Breast epithelium (tissue), 4 donors: Measurements from ENCODE around the gene PKN1. TPM values are rescaled to one million over a fixed set of nuclear protein-coding genes. Genes with fewer than 3 reads are reported as not detected.
A peak's percentile ranks its signal among the peaks of the same experiment; 100 is the strongest.

Experiments used
- DNase-seq, 2 donors: peaks; one replicate each; pipeline ENCODE4 v3.0.0-alpha.2; 2019; ENCODE audit warnings: low spot score in 2 of 2
- H3K27ac ChIP-seq, 2 donors: fragments of 200-600 bp; sonication (generic) in 1 of 2; one replicate each; pipeline ENCODE4 v1.5.1; 2016 to 2019; ENCODE audit warnings: mild to moderate bottlenecking in 1 of 2
- H3K27me3 ChIP-seq, 2 donors: fragments of 200-600 bp; sonication (generic) in 1 of 2; one replicate each; pipeline versions ENCODE4 v1.5.1 to v1.6.0; 2017 to 2019; ENCODE audit warnings: control low read depth in 1 of 2, mild to moderate bottlenecking in 1 of 2
- H3K36me3 ChIP-seq: fragments of 200-600 bp; one replicate; pipeline ENCODE4 v1.5.1; 2019
- H3K4me1 ChIP-seq, 2 donors: fragments of 200-600 bp; sonication (generic); one replicate each; pipeline ENCODE4 v1.5.1; 2016 to 2019; ENCODE audit warnings: control low read depth in 1 of 2
- H3K4me3 ChIP-seq, 3 donors: fragments of 200-600 bp; sonication (generic); 1 replicate in 2 of 3; 2 replicates in 1 of 3; pipeline ENCODE4 v1.5.1; 2016 to 2019; ENCODE audit warnings: mild to moderate bottlenecking in 3 of 3, moderate library complexity in 2 of 3
- H3K9me3 ChIP-seq, 2 donors: fragments of 200-600 bp; sonication (generic) in 1 of 2; one replicate each; pipeline ENCODE4 v1.5.1; 2016 to 2019; ENCODE audit warnings: control low read depth in 1 of 2
- CTCF ChIP-seq, 3 donors: fragments of 450-650 bp; IDR thresholded peaks; one replicate each; pipeline ENCODE4 v1.5.1; 2016 to 2017; ENCODE audit warnings: antibody characterized with exemption in 3 of 3, mild to moderate bottlenecking in 3 of 3, moderate library complexity in 3 of 3
- POLR2A ChIP-seq: fragments of 450-650 bp; IDR thresholded peaks from one replicate; pipeline ENCODE4 v1.6.1; 2016; ENCODE audit warnings: antibody characterized with exemption, mild to moderate bottlenecking, moderate library complexity
- POLR2AphosphoS5 ChIP-seq, 3 donors: sonication (generic); formaldehyde crosslinking; IDR thresholded peaks; one replicate each; pipeline ENCODE4 v1.6.1; 2017; ENCODE audit warnings: antibody characterized with exemption in 3 of 3
- intact Hi-C: fragments of 100-400 bp; cut with DNase I; formaldehyde crosslinking; loops from one replicate; pipeline ENCODE4 v1.15.1; 2023; ENCODE audit warnings: low total_unique reads
- total RNA-seq, 3 donors: library from RNA; depleted of rRNA; stranded (reverse); fragments of >200 nt; gene quantifications; one replicate each; pipeline ENCODE4 v1.1.0, GENCODE V29; 2016

The PKN1 gene
- total RNA-seq, 3 donors from 2014 or later, result 40.8 to 78.1 (median 59.6) TPM

- Histone ChIP-seq H3K9me3 (no peaks in the 10 kb centered on the region), H3K4me3 (no peak overlapping the region), H3K27ac (peak overlapping the region in 1 of 2 donors; percentile 64), H3K36me3 (peaks cover 5% of the 10 kb centered on the region), H3K27me3 (no peaks in the 10 kb centered on the region), H3K4me1 (peaks cover 7 to 9% of the 10 kb centered on the region in 2 donors)
- TF ChIP-seq POLR2AphosphoS5 (IDR thresholded peaks at IDR 0.05) (no peak), POLR2A (no peak), CTCF (IDR thresholded peaks at IDR 0.05) (no peak)
- intact Hi-C loops, result no loop called here
- DNase-seq, result no peak
Measured at GRCh38 chr19:14511229-14511593, 78.1 kb downstream of the PKN1 start.

- H3K27ac ChIP-seq, result no peak overlapping the region
- H3K4me3 ChIP-seq, result no peak overlapping the region
- intact Hi-C loops, result no loop called here
- H3K9me3 ChIP-seq, result no peaks in the 10 kb centered on the region
- H3K27me3 ChIP-seq, result no peaks in the 10 kb centered on the region
- TF ChIP-seq POLR2A (no peak), CTCF (IDR thresholded peaks at IDR 0.05) (no peak), POLR2AphosphoS5 (IDR thresholded peaks at IDR 0.05) (no peak)
- H3K4me1 ChIP-seq, result peaks cover 7 to 17% of the 10 kb centered on the region in 2 donors
- peaks cover 5% of the 10 kb centered on the region for H3K36me3 ChIP-seq
- no peak for DNase-seq
Measured at GRCh38 chr19:14512406-14512961, 79.4 kb downstream of the PKN1 start.

GRCh38 chr19:14514215-14514863 lies 81.2 kb downstream of the PKN1 start:
- no peak overlapping the region for H3K4me3 ChIP-seq
- DNase-seq, result no peak
- peaks cover 5% of the 10 kb centered on the region for H3K36me3 ChIP-seq
- intact Hi-C loops, result no loop called here
- peaks cover 7 to 17% of the 10 kb centered on the region in 2 donors for H3K4me1 ChIP-seq
- no peaks in the 10 kb centered on the region for H3K27me3 ChIP-seq
- H3K9me3 ChIP-seq, result no peaks in the 10 kb centered on the region
- H3K27ac ChIP-seq, result peak overlapping the region in 1 of 2 donors; percentile 100
- no peak for TF ChIP-seq POLR2A
- no peak for TF ChIP-seq POLR2AphosphoS5 (IDR thresholded peaks at IDR 0.05)
- no peak for TF ChIP-seq CTCF (IDR thresholded peaks at IDR 0.05)

GRCh38 chr19:14515501-14516047 lies 82.5 kb downstream of the PKN1 start:
- Histone ChIP-seq H3K27ac (peak overlapping the region; percentile 99 to 100), H3K27me3 (no peaks in the 10 kb centered on the region), H3K4me1 (peaks cover 7 to 17% of the 10 kb centered on the region in 2 donors), H3K9me3 (no peaks in the 10 kb centered on the region), H3K4me3 (peak overlapping the region in 2 of 3 donors; percentile 89 to 92), H3K36me3 (peaks cover 5% of the 10 kb centered on the region)
- intact Hi-C loops, result no loop called here
- TF ChIP-seq POLR2AphosphoS5 (IDR thresholded peaks at IDR 0.05) (no peak), POLR2A (no peak), CTCF (IDR thresholded peaks at IDR 0.05) (no peak)
- no peak for DNase-seq

GRCh38 chr19:14516048-14516534 lies 83.0 kb downstream of the PKN1 start:
- no peak for TF ChIP-seq POLR2AphosphoS5 (IDR thresholded peaks at IDR 0.05)
- TF ChIP-seq CTCF (IDR thresholded peaks at IDR 0.05), result no peak
- no peak for TF ChIP-seq POLR2A
- Histone ChIP-seq H3K27ac (peak overlapping the region; percentile 99 to 100), H3K27me3 (no peaks in the 10 kb centered on the region), H3K36me3 (peaks cover 5% of the 10 kb centered on the region), H3K9me3 (no peaks in the 10 kb centered on the region), H3K4me1 (peaks cover 7 to 17% of the 10 kb centered on the region in 2 donors), H3K4me3 (peak overlapping the region; percentile 83 to 92 (median 89))
- DNase-seq, result no peak
- intact Hi-C loops, result no loop called here
